HG03354 (cell line): ENCODE data around the gene ARHGEF28.

Source experiments
- ATAC-seq: cut with Tn5 transposase; IDR thresholded peaks from one replicate; pipeline ENCODE4 v1.9.1; 2021; ENCODE audit warnings: mild to moderate bottlenecking; ENCODE audit not compliant: unreplicated experiment, poor library complexity, severe bottlenecking

Gene ARHGEF28

GRCh38 chr5:73943397-73943796 is 317.4 kb downstream of the ARHGEF28 start:
- no peak for ATAC-seq

- no peak for ATAC-seq
Measured at GRCh38 chr5:73944581-73944980, 318.6 kb downstream of the ARHGEF28 start.

GRCh38 chr5:73945505-73945904 is 319.5 kb downstream of the ARHGEF28 start:
- no peak for ATAC-seq

GRCh38 chr5:73946278-73946677 is 320.3 kb downstream of the ARHGEF28 start:
- ATAC-seq = no peak

GRCh38 chr5:73946919-73947602 is 321.1 kb downstream of the ARHGEF28 start:
- no peak for ATAC-seq

GRCh38 chr5:73947906-73948640 is 322.1 kb downstream of the ARHGEF28 start:
- no peak for ATAC-seq

- ATAC-seq = no peak
Measured at GRCh38 chr5:73948720-73949119, 322.7 kb downstream of the ARHGEF28 start.

GRCh38 chr5:73950441-73950873 is 324.5 kb downstream of the ARHGEF28 start:
- no peak for ATAC-seq

- ATAC-seq = no peak
Measured at GRCh38 chr5:73950912-73951430, 325.0 kb downstream of the ARHGEF28 start.

- ATAC-seq = no peak
Measured at GRCh38 chr5:73952872-73953271, 326.9 kb downstream of the ARHGEF28 start.

- ATAC-seq = no peak
Measured at GRCh38 chr5:73954381-73954780, 328.4 kb downstream of the ARHGEF28 start.

GRCh38 chr5:73955271-73955846 is 329.4 kb downstream of the ARHGEF28 start:
- no peak for ATAC-seq

GRCh38 chr5:73957397-73958001 is 331.5 kb downstream of the ARHGEF28 start:
- no peak for ATAC-seq

- ATAC-seq = no peak
Measured at GRCh38 chr5:73958037-73958436, 332.0 kb downstream of the ARHGEF28 start.

- ATAC-seq = peak; percentile 77
Measured at GRCh38 chr5:73960023-73960422, 334.0 kb downstream of the ARHGEF28 start.

GRCh38 chr5:73960426-73960825 is 334.4 kb downstream of the ARHGEF28 start:
- ATAC-seq = no peak

GRCh38 chr5:73962801-73963425 is 336.9 kb downstream of the ARHGEF28 start:
- no peak for ATAC-seq

GRCh38 chr5:73964352-73964865 is 338.4 kb downstream of the ARHGEF28 start:
- no peak for ATAC-seq

GRCh38 chr5:73966451-73966850 is 340.5 kb downstream of the ARHGEF28 start:
- no peak for ATAC-seq

GRCh38 chr5:73967347-73967746 is 341.4 kb downstream of the ARHGEF28 start:
- ATAC-seq = no peak
